Pulmonary artery endothelial cell (primary cell): ENCODE results near the gene CREBBP. TPM values are rescaled to one million over a fixed set of nuclear protein-coding genes. Genes with fewer than 3 reads are reported as not detected.

Experiments
- DNase-seq: peaks from one replicate; pipeline ENCODE4 v3.0.0-alpha.2; 2011; ENCODE audit warnings: low read depth, low spot score
- total RNA-seq: library from RNA; depleted of rRNA; stranded (reverse); fragments of >200 nt; gene quantifications from 2 replicates; pipeline ENCODE4 v1.2.3, GENCODE V29; 2014

CREBBP gene
- total RNA-seq, 1 donor from 2014 or later: 10.2 TPM

- no peak for DNase-seq
Observed at GRCh38 chr16:3856367-3857141, 24.0 kb downstream of the CREBBP start.

GRCh38 chr16:3854750-3855541, 25.6 kb downstream of the CREBBP start:
- no peak for DNase-seq

GRCh38 chr16:3850544-3850899, 30.0 kb downstream of the CREBBP start:
- no peak for DNase-seq

- DNase-seq: no peak
Observed at GRCh38 chr16:3849751-3850543, 30.6 kb downstream of the CREBBP start.

- DNase-seq: no peak
Observed at GRCh38 chr16:3846595-3847091, 33.9 kb downstream of the CREBBP start.

GRCh38 chr16:3846087-3846486, 34.4 kb downstream of the CREBBP start:
- DNase-seq: no peak

- no peak for DNase-seq
Observed at GRCh38 chr16:3842994-3843393, 37.5 kb downstream of the CREBBP start.

- no peak for DNase-seq
Observed at GRCh38 chr16:3841729-3842508, 38.6 kb downstream of the CREBBP start.

- DNase-seq: no peak
Observed at GRCh38 chr16:3839402-3840184, 40.9 kb downstream of the CREBBP start.

GRCh38 chr16:3838600-3839401, 41.7 kb downstream of the CREBBP start:
- no peak for DNase-seq

GRCh38 chr16:3837851-3838586, 42.5 kb downstream of the CREBBP start:
- DNase-seq: no peak

- DNase-seq: no peak
Observed at GRCh38 chr16:3836641-3837040, 43.9 kb downstream of the CREBBP start.

- DNase-seq: no peak
Observed at GRCh38 chr16:3835089-3835602, 45.4 kb downstream of the CREBBP start.

GRCh38 chr16:3832668-3833067, 47.8 kb downstream of the CREBBP start:
- no peak for DNase-seq

GRCh38 chr16:3830625-3831254, 49.8 kb downstream of the CREBBP start:
- DNase-seq: no peak

GRCh38 chr16:3829631-3830536, 50.6 kb downstream of the CREBBP start:
- no peak for DNase-seq

GRCh38 chr16:3825940-3826339, 54.6 kb downstream of the CREBBP start:
- no peak for DNase-seq
